GM21737 (cell line): ENCODE data around the gene CIB1.

Experiments
- ATAC-seq: cut with Tn5 transposase; IDR thresholded peaks from one replicate; pipeline ENCODE4 v1.9.1; 2021; ENCODE audit warnings: mild to moderate bottlenecking, moderate library complexity; ENCODE audit not compliant: unreplicated experiment

Gene CIB1

DNA sequence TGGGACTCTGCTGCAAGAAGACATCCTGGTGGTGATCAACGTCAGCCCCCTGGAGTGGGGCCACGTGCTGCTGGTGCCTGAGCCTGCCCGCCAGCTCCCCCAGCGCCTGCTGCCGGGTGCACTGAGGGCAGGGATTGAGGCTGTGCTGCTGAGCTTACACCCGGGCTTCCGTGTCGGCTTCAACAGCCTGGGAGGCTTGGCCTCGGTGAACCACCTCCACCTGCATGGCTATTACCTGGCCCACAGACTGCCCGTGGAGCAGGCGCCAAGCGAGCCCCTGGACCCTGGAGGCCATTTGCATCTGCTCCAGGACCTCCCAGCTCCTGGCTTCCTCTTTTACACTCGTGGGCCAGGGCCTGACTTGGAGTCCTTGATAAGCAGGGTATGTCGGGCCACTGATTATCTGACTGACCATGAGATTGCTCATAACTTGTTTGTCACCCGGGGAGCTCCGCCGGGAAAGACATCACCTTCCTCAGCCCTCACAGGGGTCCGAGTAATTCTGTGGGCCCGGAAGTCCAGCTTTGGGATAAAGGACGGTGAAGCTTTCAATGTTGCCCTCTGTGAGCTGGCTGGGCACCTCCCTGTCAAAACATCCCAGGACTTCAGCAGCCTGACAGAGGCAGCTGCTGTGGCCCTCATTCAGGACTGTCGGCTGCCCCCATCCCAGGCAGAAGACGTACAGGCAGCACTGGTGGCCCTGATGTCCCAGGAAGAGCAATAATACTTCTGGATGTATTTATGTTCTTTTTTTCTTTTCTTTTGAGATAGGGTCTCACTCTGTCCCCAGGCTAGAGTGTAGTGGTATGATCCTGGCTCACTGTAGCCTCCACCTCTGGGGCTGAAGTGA, 7.8 kb upstream of the CIB1 start:
- ATAC-seq: no peak

DNA sequence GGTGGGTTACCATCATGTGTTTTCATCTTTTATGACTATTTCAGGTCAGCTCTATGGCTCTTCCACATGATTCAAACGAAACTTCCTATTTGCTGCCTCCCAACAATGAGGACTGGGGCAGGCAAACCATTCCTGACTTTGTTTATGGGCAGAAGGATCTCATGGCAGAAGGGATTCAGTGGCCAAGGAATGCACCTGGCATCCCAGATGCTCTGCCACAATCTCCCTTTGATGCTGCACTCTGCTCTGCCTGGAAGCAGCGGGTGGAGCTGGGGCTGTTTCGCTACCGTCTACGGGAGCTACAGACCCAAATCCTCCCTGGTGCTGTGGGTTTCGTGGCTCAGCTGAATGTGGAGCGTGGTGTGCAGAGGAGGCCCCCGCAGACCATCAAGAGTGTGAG, 7.1 kb upstream of the CIB1 start:
- no peak for ATAC-seq

DNA sequence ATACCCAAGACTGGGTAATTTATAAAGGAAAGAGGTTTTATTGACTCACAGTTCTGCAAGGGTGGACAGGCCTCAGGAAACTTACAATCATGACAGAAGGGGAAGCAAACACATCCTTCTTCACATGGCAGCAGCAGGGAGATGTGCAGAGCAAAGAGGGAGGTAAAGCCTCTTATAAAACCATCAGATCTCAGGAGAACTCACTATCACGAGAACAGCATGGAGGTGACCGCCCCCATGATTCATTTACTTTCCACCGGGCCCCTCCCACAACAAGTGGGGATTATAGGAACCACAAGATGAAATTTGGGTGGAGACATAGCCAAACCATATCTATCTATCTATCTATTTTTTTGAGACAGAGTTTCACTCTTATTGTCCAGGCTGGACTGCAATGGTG, 5.6 kb upstream of the CIB1 start:
- no peak for ATAC-seq

DNA sequence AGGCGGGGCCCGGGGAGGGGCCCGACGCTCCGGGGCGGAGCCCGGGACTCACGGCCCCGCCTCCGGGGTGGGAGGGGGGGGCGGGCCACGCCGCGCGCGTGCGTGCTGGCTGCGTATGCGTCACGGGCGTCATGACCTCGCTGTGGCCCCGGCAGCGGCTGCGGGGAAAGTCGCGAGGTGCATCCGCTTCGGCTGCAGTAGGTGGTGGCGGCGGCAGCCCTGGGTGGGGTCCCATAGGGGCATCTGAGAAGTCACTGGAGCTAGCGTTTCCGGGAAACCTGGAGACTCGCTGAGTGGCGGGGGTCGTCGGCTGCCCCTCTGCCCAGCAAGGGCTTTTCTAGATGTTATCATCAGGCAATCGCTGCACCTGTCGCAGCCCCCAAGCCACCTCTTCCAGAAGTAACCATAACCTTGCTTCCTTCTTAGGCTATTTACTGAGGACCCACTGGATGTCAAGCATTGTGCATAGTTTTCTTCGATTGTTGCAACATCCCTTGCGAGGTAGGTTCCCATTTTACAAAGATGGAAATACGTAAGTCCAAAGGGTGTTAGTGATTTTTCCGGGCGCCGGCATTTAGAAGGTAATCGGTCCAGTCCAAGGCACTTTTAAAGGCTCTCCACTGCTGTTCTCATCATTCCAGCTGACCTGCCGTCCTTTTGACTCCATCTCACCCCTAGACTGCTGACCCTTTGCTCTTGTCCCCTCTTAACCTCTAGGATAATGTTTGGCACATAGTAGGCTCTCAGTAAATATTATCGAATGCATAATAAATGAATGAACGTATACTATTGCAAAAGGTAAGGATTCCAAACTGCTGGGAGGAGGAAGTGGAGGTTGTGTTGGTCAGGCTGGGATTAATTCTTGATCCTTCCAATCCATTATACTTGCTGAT, 601 bp upstream of the CIB1 start, which contains the start of gene GDPGP1:
GDPGP1 (plus strand) TSS at position 114 of the 893 bp plus-strand sequence. CDS start 6,700 bp downstream, outside the sequence.
- ATAC-seq: no peak

DNA sequence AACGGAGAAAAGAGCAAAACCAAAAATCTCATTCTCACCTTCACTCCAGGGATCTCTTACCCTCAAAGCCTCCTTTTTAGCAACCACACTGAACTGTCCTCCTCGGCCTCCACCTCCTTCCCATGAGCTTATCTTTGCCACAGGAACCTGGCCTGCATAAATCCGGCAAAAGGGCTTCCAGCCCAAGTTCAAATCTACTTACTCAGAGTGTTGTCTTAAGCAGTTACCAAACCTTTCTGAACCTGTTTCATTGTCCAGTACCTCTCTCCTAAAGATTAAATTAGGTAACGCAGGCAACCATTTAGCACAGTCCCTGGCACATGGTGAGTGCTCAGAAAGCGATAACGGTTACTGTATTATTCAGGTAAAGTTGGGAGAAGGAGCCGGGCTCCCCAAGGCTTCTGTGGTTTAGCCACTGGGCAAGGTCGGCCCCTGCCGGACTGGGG, 777 bp downstream of the CIB1 start:
- ATAC-seq: no peak

DNA sequence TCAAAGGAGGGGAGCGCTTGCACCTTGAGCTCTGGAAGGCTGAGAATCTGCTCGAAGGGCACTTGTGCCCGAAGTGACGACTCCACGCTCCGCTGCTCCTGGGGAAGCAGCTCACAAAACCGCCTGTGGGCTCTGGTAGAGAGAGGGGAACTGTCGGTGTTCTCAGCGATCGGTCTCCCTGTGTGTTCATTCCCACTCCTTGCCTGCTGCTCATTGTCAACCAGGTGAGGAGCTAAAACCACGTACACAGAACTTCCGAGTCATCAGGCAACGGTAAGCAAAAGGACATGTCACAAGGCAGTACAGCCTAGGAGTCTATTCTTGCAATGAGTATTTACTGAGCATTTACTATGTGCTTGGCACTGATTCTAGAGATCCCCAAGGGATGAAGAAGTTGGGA, 1.5 kb downstream of the CIB1 start:
- no peak for ATAC-seq

DNA sequence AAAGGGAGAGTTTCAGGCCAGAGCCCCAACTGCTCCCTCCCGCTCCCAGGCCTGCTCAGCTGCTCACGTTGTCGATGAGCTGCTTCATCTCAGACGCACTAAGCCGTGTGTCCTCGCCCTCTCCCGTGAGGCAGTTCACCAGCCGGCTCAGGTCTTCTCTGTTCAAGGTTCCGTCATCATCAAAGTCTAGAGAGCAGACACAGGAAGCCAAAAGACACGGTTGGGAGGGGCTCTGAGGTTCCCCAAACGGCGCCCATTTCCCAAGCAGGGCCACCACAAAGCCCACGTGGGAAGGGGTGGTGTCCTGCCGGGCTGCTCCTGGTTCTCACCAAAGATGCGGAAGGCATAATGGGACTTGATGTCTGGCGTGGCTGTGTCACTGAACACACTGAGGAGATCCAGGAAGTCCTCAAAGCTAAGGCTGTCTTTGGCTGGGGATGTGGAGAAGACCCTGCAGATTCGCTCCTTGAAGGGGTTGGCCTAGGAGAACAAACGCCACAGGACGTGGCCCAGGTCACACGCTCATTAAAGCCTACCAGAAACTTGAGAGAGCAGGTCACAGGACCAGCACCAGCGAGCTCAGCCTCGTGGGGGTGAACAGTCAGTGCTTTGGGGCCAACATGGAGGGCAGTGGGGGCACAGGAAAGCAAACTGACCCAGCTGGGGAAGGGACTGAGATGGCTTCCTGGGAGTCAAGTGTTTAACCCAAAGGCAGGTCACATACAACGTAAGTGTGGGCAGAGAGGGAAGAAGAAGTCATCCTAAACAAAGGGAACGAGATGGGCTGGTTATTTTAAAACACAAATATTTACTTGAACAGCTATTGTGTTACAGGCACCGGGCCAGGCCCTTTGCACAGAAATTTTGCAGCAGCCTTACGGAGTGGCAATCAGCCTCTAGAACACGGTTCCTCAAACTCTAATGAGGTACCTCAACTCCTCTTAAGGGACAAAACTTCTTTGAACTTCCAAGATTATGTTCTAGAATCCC, 2.4 kb downstream of the CIB1 start:
- no peak for ATAC-seq

DNA sequence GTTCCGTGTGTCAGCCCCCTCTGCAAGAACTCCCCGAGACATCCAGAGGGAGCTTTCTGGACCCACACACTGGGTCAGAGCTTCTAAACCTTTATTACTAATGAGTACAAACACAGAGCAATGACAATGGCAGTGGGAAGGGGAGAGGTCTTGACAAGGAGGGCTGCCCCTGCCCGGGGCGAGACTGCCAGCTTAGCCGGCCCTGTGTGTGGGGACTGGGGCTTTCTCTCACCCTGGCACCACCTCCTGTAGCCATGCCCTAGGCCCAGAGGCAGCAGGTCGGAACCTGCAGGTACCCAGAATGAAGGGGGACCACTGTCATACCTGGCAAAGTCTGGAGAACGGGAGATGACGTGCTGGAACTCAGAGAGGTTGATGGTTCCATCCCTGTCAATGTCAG, 3.1 kb downstream of the CIB1 start:
- no peak for ATAC-seq

DNA sequence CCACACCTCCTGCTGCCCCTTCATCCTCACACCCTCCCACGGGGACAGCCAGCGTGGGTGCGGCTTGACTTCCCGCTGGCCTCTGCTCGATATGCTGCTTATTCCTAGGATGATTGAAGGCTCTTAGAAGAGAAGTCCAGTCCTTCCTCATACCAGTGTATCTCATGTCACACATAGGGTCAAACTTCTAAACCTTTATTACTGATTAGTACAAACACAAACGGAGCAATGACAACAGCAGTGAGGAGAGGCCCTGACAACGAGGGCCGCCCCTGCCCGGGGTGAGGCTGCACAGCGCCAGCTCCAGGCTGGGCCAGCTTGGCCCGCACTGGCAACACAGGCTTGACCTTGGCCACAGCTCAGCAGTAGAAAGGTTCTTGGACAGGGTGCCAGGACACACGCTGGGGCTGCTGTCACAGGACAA, 3.7 kb downstream of the CIB1 start:
- ATAC-seq: no peak

DNA sequence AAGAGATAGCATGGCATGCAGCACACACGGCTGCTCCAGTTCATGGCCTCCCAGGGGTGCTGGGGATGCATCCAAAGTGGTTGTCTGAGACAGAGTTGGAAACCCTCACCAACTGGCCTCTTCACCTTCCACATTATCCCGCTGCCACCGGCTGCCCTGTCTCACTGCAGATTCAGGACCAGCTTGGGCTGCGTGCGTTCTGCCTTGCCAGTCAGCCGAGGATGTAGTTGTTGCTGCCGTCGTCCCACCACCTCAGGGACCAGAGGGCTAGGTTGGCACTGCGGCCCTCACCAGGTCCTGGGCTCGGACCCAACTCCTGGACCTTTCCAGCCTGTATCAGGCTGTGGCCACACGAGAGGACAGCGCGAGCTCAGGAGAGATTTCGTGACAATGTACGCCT, 4.8 kb downstream of the CIB1 start:
- ATAC-seq: no peak

DNA sequence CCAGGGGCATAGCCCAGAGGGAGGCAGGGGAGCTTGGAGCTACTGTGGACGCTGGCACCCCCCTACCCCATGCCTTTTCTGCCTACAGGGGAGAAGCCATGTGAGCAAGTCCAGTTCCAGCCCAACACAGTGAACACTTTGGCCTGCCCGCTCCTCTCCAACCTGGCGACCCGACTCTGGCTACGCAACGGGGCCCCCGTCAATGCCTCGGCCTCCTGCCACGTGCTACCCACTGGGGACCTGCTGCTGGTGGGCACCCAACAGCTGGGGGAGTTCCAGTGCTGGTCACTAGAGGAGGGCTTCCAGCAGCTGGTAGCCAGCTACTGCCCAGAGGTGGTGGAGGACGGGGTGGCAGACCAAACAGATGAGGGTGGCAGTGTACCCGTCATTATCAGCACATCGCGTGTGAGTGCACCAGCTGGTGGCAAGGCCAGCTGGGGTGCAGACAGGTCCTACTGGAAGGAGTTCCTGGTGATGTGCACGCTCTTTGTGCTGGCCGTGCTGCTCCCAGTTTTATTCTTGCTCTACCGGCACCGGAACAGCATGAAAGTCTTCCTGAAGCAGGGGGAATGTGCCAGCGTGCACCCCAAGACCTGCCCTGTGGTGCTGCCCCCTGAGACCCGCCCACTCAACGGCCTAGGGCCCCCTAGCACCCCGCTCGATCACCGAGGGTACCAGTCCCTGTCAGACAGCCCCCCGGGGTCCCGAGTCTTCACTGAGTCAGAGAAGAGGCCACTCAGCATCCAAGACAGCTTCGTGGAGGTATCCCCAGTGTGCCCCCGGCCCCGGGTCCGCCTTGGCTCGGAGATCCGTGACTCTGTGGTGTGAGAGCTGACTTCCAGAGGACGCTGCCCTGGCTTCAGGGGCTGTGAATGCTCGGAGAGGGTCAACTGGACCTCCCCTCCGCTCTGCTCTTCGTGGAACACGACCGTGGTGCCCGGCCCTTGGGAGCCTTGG, 5.6 kb downstream of the CIB1 start:
- ATAC-seq: no peak

DNA sequence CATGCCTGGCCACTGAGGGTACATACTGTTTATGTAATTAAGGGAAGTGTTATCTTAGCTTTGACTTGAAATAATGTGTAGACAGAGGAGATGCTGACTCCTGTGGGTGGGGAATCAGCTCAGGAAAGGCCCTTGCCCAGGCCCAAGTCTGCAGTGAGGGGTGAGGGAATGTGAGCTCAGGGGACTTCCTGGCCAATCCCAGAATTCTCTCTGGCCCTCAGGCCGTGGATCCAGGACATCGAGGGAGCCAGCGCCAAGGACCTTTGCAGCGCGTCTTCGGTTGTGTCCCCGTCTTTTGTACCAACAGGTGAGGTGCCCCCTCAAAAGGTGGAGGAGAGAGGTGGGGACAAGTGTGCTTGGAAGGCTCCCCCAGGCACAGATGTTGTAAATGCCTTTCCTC, 6.4 kb downstream of the CIB1 start:
- no peak for ATAC-seq

DNA sequence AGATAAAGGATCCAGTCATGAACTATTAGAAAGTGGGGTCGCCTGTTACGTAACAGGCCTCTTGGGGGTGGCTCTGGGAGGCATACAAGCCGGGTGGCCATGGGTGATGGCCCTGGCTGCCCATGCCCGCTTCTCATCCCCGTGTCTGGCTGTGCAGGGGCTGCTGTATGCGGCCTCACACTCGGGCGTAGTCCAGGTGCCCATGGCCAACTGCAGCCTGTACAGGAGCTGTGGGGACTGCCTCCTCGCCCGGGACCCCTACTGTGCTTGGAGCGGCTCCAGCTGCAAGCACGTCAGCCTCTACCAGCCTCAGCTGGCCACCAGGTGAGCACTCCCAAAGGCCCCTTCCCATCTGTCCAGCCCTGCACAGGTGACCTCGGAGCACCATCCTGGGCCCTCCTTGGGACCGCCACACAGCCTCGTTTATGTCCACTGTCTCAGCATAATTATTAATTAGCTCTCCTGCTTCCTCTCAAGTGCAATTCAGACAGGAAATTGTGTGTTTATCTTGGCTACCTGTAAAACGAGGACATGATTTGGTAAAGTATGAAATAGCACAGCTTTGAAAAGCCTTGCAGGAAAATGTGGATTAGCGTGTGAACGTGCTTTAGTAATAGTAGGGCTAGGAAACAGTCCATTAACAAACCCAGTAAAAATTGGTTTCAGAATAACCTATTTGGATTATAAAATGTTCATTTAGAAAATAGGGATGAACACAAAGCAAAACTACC, 8.1 kb downstream of the CIB1 start:
- no peak for ATAC-seq

DNA sequence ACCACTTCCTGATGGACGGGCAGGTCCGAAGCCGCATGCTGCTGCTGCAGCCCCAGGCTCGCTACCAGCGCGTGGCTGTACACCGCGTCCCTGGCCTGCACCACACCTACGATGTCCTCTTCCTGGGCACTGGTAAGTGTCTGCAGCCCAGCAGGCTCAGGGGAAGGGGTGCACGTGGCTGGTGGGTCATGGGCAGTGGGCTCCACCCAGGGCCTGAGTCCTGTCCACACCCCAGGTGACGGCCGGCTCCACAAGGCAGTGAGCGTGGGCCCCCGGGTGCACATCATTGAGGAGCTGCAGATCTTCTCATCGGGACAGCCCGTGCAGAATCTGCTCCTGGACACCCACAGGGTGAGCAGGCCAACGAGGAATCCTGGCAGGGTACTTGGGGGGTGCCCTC, 8.7 kb downstream of the CIB1 start:
- ATAC-seq: no peak

DNA sequence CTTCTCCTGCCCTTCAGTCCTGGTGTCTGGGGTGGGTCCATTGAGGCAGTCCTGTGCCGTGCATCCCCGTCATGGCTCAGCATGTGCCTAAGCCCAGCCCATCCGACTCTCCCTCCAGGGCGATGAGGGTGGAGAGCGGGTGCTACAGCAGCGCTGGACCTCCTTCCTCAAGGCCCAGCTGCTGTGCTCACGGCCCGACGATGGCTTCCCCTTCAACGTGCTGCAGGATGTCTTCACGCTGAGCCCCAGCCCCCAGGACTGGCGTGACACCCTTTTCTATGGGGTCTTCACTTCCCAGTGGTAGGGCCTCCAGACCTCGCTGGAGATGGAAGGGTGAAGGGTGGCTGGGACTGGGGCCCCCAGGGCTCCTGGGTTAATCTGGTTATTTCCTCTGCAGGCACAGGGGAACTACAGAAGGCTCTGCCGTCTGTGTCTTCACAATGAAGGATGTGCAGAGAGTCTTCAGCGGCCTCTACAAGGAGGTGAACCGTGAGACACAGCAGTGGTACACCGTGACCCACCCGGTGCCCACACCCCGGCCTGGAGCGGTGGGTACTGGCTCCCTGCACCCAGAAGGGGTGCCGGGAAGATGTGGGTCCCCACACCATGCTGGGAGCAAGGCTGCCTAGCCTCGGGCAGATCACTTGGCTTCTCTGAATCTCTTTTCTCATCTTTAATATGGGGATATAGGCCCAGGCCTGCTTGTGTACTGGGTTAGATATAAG, 10.1 kb downstream of the CIB1 start:
- ATAC-seq: no peak

DNA sequence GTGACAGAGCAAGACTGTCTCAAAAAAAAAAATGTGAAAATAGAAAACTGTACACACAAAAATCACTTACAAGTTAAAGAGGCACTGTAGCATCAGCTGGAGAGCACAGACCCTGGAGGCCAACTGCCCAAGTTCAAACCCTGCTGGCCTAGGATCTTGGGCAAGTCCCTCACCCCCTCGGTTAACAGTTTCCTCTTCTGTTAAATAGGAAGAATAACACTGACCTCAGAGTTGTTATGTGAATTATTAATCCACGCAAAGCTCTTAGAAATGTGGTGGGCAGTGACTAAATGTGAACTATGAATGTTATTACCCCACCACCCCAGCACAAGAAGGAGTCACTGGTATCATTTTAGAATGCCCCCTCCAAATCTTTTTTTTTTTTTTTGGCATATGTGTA, 11.2 kb downstream of the CIB1 start:
- ATAC-seq: no peak

DNA sequence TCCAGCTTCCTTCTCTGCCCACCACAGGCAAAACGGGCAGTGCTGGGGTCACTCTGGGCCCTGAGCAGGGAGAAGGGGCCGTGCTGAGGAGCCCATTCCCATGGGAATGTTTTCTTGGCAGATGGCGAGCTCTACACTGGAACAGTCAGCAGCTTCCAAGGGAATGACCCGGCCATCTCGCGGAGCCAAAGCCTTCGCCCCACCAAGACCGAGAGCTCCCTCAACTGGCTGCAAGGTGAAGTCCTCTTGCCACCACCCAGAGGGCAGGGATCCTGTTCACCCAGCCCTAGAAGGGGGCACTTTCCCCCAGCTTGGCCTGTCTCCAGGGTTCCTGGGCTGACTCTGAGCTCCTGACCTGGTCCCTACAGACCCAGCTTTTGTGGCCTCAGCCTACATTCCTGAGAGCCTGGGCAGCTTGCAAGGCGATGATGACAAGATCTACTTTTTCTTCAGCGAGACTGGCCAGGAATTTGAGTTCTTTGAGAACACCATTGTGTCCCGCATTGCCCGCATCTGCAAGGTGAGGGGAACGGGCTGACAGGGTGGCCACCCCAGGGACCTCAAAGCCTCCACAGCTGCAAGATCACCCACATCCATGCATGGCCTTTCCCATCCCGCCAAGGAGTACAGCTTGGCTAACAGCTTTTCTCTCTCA, 12.4 kb downstream of the CIB1 start:
- ATAC-seq: no peak
